AG09319 (cell line): ENCODE data around the gene STATH.

Experiments
- DNase-seq: peaks from one replicate; pipeline ENCODE4 v3.0.0-alpha.2; 2010; ENCODE audit warnings: low read depth; ENCODE audit errors: extremely low read depth
- CTCF ChIP-seq: IDR thresholded peaks from 2 replicates; pipeline ENCODE4 v1.5.1; 2011; ENCODE audit warnings: low read depth, mild to moderate bottlenecking, inconsistent platforms, low read length, moderate library complexity

STATH gene

GRCh38 chr4:69995526-69996016, at the start of gene STATH:
TSS of gene STATH (plus strand) at chr4:69995966. CDS start at chr4:69998438, 2,472 bp downstream.
- no peak for DNase-seq
- TF ChIP-seq CTCF, result no peak

GRCh38 chr4:69951602-69952001, 44.2 kb upstream of the STATH start:
- no peak for DNase-seq
- TF ChIP-seq CTCF, result no peak

- TF ChIP-seq CTCF, result no peak
- no peak for DNase-seq
Measured at GRCh38 chr4:69957209-69957608, 38.6 kb upstream of the STATH start.

GRCh38 chr4:69965628-69966027, 30.1 kb upstream of the STATH start, which contains the start of gene CSN2:
TSS of gene CSN2 (minus strand) at chr4:69965728. CDS start at chr4:69960995, 4,733 bp downstream.
- no peak for TF ChIP-seq CTCF
- DNase-seq, result no peak

- TF ChIP-seq CTCF, result no peak
Measured at GRCh38 chr4:69970071-69970470, 25.7 kb upstream of the STATH start.

GRCh38 chr4:69974631-69975030, 21.1 kb upstream of the STATH start:
- TF ChIP-seq CTCF, result no peak
- DNase-seq, result no peak

More at GRCh38 chr4:69970071-69970470, 25.7 kb upstream of the STATH start:
- no peak for DNase-seq

- TF ChIP-seq CTCF, result no peak
- DNase-seq, result no peak
Measured at GRCh38 chr4:69977582-69977981, 18.2 kb upstream of the STATH start.
